ENCODE data around the gene DCX. TPM values are rescaled to one million over a fixed set of nuclear protein-coding genes. Genes with fewer than 3 reads are reported as not detected.

DCX gene
- total RNA-seq, 4 donors from 2014 or later = not detected

DNA sequence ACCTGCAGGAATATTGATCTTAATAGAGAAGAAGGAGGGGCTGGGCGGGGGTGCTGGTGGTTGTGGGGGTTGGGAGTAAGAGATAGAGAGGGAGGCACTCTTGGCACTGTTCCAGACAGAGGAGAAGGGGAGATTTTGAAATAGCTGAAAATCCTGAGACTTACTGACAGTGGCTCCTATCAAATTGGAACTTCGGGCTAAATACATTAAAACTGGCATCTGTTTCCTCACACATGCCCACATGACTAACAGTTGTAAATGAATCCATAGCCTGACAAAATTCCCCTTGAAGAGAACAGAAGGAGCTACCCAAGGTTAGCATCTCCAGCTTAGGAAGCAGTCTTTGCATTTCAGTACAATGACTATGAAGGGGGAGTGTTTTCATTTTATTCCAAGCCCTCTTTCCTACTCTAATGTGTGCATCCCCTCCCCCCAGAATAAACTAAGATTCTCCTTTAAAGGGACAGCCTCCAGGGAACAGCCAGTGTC is 1.4 kb downstream of the DCX start:
- H3K36me3 ChIP-seq = no peaks in the 10 kb centered on the region
- H3K4me1 ChIP-seq = no peaks in the 10 kb centered on the region
- H3K9me3 ChIP-seq = no peaks in the 10 kb centered on the region
- no peak for ATAC-seq
- no peak overlapping the region for H3K27ac ChIP-seq
- DNase-seq = no peak
- no peaks in the 10 kb centered on the region for H3K27me3 ChIP-seq
- intact Hi-C loops (cut with DNase I; ENCODE audit: low total_unique reads) (no loop called here), in situ Hi-C loops (cut with MboI; ENCODE audit: low sequenced_read_pairs in 4 of 4) (no loop called here)
- no peak overlapping the region for H3K4me3 ChIP-seq
- TF ChIP-seq, protein P1, sequence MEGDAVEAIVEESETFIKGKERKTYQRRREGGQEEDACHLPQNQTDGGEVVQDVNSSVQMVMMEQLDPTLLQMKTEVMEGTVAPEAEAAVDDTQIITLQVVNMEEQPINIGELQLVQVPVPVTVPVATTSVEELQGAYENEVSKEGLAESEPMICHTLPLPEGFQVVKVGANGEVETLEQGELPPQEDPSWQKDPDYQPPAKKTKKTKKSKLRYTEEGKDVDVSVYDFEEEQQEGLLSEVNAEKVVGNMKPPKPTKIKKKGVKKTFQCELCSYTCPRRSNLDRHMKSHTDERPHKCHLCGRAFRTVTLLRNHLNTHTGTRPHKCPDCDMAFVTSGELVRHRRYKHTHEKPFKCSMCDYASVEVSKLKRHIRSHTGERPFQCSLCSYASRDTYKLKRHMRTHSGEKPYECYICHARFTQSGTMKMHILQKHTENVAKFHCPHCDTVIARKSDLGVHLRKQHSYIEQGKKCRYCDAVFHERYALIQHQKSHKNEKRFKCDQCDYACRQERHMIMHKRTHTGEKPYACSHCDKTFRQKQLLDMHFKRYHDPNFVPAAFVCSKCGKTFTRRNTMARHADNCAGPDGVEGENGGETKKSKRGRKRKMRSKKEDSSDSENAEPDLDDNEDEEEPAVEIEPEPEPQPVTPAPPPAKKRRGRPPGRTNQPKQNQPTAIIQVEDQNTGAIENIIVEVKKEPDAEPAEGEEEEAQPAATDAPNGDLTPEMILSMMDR (IDR thresholded peaks at IDR 0.05 in 4 of 5, conservative IDR thresholded peaks at IDR 0.05 in 1 of 5) = no peak
- TF ChIP-seq POLR2A (IDR thresholded peaks at IDR 0.05) = no peak

DNA sequence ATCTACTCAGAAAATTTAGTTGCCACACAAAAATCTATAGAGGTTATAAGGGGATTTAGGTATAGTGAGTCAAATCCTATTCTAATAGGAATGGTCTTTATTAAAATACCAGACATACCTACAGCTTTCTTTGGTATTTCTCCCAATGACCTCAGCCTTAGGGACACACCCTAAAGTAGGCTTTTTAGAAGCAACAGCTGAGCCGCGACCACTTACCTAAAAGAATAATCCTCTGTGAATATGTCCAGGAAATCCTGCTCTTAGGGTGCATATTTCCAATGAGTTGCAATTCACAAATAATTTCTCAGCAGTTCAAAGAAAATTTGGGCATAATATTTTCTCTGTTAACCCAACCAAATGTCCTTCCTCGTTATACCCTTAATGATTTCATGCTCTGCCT is 2.7 kb downstream of the DCX start:
- DNase-seq (no peak), ATAC-seq (no peak)
- no peak for TF ChIP-seq POLR2A (IDR thresholded peaks at IDR 0.05)
- TF ChIP-seq, protein P1 (IDR thresholded peaks at IDR 0.05 in 4 of 5, conservative IDR thresholded peaks at IDR 0.05 in 1 of 5) = no peak
- no peaks in the 10 kb centered on the region for H3K27me3 ChIP-seq
- in situ Hi-C loops (cut with MboI; ENCODE audit: low sequenced_read_pairs in 4 of 4) = no loop called here
- no peaks in the 10 kb centered on the region for H3K4me1 ChIP-seq
- no peaks in the 10 kb centered on the region for H3K36me3 ChIP-seq
- no peak overlapping the region for H3K27ac ChIP-seq
- H3K4me3 ChIP-seq = no peak overlapping the region
- no peaks in the 10 kb centered on the region for H3K9me3 ChIP-seq
- intact Hi-C loops (cut with DNase I; ENCODE audit: low total_unique reads) = no loop called here

DNA sequence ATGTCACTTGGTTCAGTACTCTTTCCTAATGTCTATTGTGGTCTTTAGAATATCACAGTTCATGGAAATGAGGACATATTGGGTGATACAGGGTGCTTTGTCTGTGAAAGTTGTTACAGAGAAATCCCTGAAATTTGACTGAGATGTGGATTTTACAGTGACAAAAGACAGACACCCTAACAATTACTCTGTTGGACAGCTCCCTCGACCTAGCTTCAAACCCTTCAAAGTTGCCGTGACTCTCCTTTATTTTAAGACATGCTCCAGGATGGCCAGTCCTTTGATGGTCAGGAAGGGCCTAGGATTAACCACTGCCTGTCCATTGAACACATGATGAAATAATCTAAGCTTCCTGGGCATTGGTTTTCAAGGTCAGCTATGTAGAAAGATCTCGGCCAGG is 4.0 kb downstream of the DCX start:
- ATAC-seq (no peak), DNase-seq (no peak)
- intact Hi-C loops (cut with DNase I; ENCODE audit: low total_unique reads) = no loop called here
- H3K27me3 ChIP-seq = no peaks in the 10 kb centered on the region
- H3K9me3 ChIP-seq = no peaks in the 10 kb centered on the region
- H3K36me3 ChIP-seq = no peaks in the 10 kb centered on the region
- no peaks in the 10 kb centered on the region for H3K4me1 ChIP-seq
- H3K27ac ChIP-seq = no peak overlapping the region
- TF ChIP-seq, protein P1 (IDR thresholded peaks at IDR 0.05 in 4 of 5, conservative IDR thresholded peaks at IDR 0.05 in 1 of 5) = no peak
- no peak for TF ChIP-seq POLR2A (IDR thresholded peaks at IDR 0.05)
- in situ Hi-C loops (cut with MboI; ENCODE audit: low sequenced_read_pairs in 4 of 4) = no loop called here
- H3K4me3 ChIP-seq = no peak overlapping the region

DNA sequence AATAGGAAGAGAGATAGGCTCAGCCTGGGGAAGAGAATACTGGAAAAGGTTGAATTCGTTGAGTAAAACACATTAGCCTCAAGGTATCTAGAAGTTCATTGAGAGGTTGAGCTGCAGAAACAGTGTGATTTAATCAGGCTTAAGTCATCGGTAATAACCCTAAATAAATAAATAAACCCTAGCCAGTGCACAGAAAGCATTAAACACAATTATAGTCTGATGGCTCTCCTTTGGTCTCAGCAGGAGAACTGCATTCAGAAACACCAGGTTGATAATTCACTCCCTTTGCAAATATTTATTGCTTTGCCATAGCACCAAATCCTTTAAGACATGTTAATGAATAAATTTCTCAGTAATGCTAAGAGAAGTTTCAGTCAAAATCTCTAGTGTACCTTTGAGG is 9.6 kb downstream of the DCX start:
- ATAC-seq = no peak
- DNase-seq = no peak
- H3K9me3 ChIP-seq = no peaks in the 10 kb centered on the region
- no peaks in the 10 kb centered on the region for H3K36me3 ChIP-seq
- no peaks in the 10 kb centered on the region for H3K4me1 ChIP-seq
- no peaks in the 10 kb centered on the region for H3K27me3 ChIP-seq
- intact Hi-C loops (cut with DNase I; ENCODE audit: low total_unique reads) = no loop called here
- in situ Hi-C loops (cut with MboI; ENCODE audit: low sequenced_read_pairs in 4 of 4) = no loop called here
- TF ChIP-seq, protein P1 (IDR thresholded peaks at IDR 0.05 in 4 of 5, conservative IDR thresholded peaks at IDR 0.05 in 1 of 5) = no peak
- TF ChIP-seq POLR2A (IDR thresholded peaks at IDR 0.05) = no peak
- no peak overlapping the region for H3K27ac ChIP-seq
- no peak overlapping the region for H3K4me3 ChIP-seq

DNA sequence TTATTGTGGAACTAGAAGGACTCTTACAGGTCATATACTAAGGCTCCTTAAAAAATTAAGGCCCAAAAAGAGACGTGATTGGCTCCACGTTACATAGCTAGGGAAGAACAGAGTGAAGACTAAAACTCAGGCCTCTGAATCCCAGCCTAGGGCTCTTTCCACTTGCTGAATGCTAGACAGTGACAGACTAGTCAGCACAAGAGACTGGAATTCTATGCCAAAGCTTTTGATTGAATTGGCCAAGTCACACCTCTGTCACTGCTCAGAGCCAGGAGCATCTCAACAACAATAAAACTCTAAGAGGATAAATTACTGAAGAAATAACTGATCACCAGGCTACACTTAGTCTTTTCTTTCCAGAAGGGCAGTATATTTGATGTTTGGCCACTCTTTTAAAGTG is 16.8 kb downstream of the DCX start:
- peaks cover 0 to 2% (median 0%) of the 10 kb centered on the region in 3 donors for H3K27me3 ChIP-seq
- ATAC-seq (no peak), DNase-seq (no peak)
- TF ChIP-seq, protein P1 (IDR thresholded peaks at IDR 0.05 in 4 of 5, conservative IDR thresholded peaks at IDR 0.05 in 1 of 5) = no peak
- no peak for TF ChIP-seq POLR2A (IDR thresholded peaks at IDR 0.05)
- H3K36me3 ChIP-seq = no peaks in the 10 kb centered on the region
- intact Hi-C loops (cut with DNase I; ENCODE audit: low total_unique reads) = no loop called here
- H3K9me3 ChIP-seq = no peaks in the 10 kb centered on the region
- H3K27ac ChIP-seq = no peak overlapping the region
- in situ Hi-C loops (cut with MboI; ENCODE audit: low sequenced_read_pairs in 4 of 4) = no loop called here
- H3K4me3 ChIP-seq = no peak overlapping the region
- H3K4me1 ChIP-seq = no peaks in the 10 kb centered on the region
